HG02970 (cell line): ENCODE data around the gene KCNQ1OT1.
"Not testable (repeated sequence)": the region's sequence is repeated elsewhere in the genome, so short reads cannot be mapped to it uniquely, and the experiment has no call there.

Experiments
- ATAC-seq: cut with Tn5 transposase; IDR thresholded peaks from one replicate; pipeline ENCODE4 v1.9.1; 2021; ENCODE audit warnings: mild to moderate bottlenecking, moderate library complexity, moderate number of reproducible peaks; ENCODE audit not compliant: unreplicated experiment, low FRiP score

The KCNQ1OT1 gene

DNA sequence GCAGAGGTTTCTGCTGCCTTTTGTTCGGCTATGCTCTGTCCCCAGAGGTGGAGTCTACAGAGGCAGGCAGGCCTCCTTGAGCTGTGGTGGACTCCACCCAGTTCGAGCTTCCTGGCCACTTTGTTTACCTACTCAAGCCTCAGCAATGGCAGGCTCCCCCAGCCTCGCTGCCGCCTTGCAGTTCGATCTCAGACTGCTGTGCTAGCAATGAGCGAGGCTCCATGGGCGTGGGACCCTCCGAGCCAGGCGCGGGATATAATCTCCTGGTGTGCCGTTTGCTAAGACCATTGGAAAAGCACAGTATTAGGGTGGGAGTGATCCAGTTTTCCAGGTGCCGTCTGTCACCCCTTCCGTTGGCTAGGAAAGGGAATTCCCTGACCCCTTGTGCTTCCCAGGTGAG is 60.0 kb downstream of the KCNQ1OT1 start:
- not testable (repeated sequence) for ATAC-seq

DNA sequence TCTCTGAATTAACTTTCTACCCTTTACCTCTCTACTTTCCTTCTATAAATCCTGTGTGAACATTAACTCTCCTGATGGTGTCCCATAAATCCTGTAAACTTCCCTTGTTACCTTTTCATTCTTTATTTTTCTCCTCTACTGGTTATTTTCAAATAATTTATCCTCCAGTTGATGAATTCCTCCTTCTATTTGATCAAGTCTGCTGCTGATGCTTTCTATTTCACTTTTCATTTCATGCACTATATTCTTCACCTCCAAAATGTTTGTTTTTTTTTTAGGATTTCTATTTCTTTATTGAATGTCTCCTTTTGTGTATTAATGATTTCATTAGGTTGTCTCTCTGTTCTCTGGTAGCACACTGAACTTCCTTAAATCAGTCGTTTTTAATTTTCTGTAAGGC is 68.6 kb downstream of the KCNQ1OT1 start:
- no peak for ATAC-seq

DNA sequence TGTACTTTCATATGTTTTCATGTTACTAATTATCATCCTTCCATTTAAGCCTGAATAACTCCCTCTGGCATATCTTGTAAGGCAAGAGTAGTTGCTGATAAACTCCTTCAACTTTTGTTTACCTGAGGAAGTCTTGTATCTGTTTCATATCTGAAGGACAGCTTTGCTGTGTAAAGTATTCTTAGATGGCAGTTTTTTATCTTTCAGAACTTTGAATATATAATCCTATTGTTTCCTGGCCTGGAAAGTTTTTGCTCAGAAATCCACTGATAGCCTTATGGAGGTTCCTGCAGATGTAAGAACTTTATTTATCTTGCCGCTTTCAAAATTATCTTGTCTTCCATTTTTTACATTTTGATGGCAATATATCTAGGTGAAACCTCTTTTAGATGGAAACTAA is 69.1 kb downstream of the KCNQ1OT1 start:
- no peak for ATAC-seq

DNA sequence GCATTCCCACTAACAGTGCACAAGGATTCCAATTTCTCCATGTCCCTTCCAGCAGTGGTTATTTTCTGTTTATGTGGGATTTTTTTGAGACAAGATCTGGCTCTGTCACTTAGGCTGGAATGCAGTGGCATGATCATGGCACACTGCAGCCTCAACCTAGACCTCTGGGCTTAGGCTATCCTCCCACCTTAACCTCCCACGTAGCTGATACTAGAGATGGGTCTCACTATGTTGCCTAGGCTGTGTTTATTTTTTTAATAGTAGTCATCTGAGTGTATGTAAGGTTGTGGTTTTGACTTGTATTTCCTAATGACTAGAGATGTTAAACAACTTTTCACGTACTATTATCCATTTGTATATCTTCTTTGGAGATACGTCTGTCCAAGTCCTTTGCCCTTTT is 74.6 kb downstream of the KCNQ1OT1 start:
- ATAC-seq: no peak

DNA sequence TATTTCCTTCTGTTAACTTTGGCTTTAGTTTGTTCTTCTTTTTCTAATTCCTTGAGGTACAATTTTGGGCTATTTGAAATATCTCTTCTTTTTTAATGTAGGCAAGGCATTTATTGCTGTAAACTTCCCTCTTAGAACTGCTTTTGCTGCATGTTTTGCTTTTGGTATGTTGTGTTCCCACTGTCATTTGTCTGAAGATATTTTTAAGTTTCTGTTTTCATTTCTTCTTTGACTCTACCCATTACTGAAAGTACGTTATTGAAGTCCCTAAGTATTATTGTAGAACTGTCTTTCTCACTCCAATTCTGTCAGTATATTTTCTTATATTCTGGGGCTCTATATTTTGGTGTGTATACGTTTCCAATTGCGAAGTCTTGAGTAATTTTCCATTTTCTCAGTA is 77.9 kb downstream of the KCNQ1OT1 start:
- no peak for ATAC-seq

DNA sequence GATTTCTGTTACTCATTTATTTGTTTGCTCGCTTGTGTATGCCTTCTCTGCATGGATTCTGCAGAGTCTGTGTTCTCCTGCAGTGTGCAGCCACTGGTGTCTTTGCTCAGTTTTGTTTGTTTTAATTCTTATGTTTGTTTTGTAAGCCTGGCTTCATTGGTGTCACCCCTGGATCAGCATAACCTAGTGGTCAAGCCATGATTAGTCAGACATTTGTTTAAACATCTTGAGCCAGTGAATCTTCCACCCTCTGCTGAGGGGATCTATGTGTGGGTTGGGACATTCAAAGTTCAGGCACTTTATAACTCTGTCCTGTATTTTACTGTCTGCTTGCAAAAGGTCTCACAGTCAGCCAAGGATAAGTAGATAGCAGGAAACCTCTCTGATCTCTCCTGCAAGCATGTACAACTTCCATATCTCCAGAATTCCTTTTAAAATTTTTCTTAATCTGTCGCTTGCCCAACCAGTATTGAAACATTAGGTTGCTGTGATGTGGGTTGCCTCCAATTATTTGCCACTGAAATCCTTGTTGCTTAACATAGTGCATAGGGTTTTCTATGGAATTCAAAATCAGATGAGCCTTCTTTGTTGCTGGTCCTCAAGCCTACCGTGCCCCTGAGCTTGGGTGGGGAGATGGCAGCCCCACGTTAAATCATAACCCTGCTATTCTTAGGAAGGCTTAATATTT is 86.8 kb downstream of the KCNQ1OT1 start:
- ATAC-seq: no peak

DNA sequence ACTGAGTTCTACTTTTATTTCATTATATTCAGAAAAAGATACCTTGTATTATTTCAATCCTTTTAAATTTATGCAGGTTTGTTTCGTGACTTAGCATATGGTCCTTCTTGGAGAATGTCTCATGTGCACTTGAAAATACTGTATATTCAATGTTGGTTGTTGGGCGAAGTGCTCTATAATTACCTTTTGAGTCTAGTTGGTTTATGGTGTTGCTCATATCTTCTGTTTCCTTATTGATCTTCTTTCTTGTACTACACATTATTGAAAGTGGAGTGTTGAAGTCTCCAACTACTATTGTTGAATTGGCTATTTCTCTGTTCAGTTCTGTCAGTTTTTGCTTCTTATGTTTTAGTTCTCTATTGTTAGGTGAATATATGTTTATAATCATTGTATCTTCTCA is 90.4 kb downstream of the KCNQ1OT1 start:
- no peak for ATAC-seq

DNA sequence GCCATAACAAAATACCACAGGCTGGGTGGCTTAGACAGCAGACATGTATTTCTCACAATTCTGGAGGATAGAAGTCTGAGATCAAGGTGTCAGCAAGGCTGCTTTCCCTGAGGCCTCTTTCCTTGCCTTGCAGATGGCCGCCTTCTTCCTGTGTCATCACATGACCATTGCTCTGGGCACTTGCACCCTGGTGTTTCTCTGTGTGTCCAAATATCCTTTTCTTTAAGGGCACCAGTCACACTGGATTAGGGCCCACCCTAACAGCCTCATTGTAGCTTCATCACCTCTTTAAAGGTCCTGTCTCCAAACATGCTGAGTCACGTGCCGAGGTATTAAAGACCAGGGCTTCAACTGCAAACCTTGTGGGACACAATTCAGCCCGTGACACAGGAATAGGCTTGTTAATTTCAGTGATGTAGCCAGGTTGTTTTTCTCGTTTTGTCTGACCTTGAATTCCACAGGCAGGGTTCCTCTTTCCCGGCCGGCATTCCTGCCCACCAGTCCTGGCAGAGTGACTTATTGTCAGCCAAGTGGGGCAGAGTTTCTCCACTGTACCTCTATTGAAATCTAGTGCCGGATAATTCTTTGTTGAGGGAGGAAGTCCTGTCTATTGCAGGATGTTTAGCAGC is 100.1 kb downstream of the KCNQ1OT1 start:
- ATAC-seq: no peak

DNA sequence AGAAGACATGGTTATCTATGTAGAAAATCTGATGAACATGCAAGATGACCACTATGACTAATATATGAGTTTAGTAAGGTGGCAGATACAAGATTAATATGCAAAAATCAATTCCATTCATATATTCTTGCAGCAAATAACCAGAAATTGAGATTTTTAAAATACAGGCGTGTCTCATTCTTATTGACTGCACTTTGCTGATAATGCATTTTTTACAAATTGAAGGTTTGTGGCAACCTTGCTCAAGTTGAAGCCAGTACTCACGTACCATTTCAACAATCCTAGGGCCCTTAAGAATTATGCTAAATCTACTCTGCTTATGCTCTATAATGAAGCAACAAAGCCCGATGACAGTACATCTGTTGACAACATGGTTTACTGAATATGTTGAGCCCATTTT is 104.6 kb downstream of the KCNQ1OT1 start:
- no peak for ATAC-seq

DNA sequence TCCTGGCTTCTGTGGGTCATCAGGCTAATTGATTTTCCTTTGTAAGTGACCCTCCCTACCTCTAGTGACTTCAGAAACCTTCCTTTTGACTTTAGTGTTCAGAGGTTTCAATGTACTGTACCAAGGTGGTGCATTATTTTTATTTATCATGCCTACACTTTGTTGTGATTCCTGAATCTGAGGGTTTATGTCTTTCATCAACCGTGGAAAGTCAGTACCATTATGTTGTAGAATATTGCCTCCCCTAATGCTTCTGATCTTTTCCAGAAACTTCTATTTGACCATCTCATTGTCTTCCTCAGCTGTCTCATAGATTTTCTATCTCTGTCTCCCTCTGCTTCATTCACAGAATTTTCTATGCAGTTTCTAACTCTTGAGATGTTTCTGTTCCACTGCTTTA is 105.5 kb downstream of the KCNQ1OT1 start:
- ATAC-seq: no peak

DNA sequence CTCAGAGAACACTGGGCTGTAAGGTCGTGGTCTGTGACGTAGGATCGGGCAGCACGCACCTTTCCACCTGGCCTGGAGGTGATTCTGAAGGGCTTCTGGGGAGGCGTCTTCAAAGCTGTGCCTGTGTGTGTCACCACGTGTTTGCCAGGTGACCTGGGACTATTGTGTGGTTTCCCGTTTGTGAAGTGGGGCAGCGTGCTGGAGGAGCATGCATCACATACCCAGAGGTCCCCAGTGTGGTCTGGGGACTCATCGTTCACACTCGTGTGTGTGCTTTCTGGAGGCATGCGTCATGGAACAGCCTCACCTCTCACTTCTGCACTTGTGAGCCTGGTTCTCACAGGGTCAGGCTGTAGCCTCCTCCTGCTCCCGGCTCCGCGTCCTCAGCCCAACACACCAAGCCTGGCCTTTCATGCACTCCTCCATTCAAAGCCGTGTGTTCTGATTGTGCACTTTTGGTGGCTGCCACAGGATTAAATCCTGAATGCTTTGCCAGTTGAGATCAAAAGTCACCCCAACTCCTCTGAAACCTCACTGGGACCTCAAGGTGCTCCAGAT is 106.3 kb downstream of the KCNQ1OT1 start:
- ATAC-seq: no peak

DNA sequence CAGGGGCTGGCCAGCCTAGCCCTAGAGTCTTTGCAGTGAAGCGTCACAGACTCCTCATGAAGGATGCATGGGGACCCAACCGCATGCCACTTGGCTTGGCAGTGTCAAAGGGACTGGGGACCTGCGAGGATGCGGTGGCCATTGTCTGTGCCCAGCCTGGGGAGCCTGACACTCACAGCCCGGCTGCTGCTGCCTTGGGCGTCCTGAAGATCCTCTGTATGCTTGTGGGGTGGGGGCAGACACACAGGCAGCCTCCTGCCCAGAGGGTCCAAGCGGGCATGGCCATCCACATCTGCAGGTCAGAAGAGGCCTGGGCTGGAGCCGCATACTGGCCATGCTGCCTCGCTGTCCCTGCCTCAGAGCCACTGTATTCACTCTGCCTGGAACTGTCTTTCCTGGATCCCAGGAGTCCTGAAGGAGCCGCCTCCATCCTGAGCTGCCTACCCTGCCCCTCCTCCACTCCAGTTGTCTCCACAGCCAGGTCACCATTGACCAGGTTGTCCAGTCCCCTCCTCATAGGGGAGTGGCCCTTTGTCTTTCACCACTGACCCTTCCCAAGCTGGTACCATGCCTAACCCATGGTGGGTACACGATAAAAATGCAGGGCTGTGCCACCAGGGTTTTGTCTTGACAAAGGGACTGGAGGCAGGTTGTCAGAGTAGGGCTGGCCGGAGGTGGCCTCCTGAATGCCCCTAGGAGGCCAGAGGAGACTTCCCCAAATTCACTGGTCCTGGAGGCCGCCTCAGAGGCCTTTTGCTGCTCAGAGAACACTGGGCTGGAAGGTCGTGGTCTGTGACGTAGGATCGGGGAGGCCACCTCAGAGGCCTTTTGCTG is 107.0 kb downstream of the KCNQ1OT1 start:
- no peak for ATAC-seq

DNA sequence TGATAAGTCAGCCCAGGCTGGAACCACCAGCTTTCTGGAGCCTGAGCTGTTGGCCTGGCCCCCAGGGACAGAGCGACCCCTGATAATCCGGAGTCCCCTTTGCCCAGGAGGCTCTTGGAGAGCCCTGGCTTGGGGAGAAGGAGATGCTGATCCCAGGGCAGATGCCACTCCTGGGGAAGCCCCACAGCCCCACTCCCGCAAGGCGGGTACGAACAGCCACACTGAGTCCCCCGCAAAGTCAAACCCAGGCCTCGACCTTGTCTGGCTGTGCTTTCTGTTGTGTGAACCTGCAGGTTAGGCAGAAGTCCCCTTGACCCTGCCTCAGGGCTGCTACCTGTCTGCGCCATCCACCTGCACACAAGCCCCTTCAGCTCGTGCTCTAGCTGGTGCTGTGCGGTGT is 108.0 kb downstream of the KCNQ1OT1 start:
- ATAC-seq: no peak

DNA sequence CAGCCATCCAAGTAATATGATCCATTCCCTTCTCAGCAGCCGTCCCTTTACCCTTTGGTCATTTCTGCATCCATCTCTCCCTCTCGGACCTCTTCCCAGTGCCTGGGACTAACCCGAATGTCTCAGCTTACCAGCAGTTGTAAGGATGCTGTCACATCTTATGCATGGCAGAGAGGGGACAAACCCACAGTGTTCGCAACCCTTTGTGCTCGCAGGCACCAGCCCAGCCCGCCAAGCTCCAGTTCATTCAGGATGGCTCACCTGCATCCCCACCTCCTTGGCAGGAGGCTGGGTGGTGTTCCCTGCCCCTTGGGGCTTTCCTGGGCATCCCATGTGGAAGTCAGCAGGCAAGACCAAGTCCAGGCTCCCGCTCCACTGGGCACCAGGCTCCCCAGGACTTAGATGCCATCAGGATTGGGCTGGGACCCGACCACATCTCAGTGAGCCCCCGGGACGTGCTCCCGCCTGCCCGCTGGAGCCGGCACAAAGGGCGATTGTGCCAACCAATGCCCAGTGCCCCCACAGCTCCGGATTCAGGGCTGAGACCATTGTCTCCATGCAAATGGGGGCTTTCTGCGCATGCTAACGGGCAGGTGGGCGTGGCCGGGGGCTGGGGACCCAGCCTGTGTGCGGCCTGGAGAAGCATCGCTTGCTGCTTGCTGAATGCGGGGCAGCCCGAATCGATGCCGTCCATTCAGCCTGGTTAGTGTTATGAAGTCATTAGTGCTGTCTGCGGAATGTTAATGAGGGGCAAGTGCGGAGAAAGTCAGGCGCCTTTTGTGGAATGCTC is 108.6 kb downstream of the KCNQ1OT1 start:
- no peak for ATAC-seq

DNA sequence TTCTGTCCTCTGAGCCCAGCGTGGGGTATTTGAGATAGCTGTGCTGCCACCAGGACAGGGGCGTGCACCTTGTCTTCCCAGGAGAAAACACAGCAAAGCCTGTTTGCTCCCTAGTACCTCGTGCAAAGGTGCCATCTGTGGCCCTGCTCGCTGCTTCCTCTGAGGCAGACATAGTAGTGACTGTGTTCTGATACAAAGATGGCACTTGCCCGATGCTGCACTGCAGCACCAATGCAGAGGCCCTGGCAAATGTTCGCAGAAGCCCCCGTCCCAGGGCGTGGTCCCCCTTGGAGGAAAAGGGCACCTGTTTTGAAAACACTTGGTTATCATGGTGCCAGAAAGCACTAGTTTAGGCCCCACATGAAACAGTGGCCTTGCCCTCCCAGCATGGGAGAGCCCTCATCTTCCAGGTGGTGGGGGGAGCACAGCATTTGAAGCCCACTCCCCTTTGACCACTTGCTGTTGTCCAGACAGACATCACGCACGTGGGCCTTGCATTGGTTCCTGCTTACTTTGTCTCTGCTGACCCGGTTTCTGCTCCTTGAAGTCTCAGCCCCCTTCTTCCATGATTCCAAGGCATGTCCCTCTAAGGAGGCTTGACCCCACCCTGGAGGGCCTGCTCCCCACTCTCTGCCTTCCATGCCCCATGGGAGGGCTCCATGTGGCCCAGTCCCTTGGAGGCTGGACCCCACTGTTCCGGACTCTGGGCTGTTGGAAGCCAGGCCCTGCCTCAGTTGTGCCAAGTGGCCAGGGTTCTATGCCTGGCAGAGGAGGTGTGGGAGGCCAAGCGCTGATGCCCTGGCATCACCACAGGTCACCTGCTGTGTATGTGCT is 109.4 kb downstream of the KCNQ1OT1 start:
- no peak for ATAC-seq

DNA sequence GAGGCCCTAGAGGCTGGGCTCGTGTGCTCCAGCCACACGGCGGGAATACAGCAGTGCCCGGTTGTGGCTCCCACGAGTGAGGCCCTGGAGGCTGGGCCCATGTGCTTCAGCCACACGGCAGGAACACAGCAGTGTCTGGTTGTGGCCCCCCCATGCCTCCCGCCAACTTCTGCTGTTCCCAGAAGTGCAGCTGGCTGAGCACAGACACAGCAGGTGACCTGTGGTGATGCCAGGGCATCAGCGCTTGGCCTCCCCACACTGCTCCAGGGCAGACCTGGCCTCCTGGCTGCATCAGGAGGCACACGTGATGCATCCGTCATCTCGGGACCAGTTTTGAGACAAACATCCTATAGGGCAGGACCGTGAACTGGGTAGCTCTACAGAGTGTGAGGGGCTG is 110.3 kb downstream of the KCNQ1OT1 start:
- no peak for ATAC-seq

DNA sequence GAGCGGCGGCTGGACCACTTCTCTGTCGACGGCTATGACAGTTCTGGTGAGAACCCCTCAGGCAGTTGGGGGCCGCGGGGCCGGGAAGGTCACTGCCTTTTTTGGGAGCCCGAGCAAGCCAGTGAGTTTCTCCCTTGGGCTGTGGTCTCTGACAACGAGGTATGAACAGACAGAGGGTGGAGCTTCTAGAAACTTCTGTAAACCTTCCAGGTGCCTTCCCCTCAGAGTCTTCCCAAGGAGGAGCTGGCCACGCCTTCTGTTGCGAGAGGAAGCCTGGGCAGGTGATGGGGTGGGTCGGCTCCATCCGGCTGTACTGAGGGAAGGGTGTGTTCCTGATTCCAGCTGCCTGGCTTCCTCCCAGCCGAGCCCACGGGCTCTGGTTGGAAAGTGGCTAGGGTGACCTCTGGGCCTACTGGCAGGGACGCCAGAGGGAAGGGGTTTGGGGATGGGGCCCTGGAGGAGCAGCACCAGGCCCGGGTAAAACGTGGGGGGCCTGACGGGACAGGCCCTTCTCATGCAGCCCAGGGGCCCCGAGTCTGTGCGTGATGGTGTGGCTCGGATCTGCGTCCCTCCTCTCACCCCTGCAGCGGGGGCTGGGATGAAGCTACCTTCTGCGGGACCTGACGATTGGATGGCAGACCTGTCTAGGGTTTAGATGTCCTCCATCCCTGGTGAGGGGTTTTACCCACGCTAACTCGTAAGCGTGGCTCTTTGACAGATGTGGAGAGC is 110.8 kb downstream of the KCNQ1OT1 start:
- no peak for ATAC-seq

DNA sequence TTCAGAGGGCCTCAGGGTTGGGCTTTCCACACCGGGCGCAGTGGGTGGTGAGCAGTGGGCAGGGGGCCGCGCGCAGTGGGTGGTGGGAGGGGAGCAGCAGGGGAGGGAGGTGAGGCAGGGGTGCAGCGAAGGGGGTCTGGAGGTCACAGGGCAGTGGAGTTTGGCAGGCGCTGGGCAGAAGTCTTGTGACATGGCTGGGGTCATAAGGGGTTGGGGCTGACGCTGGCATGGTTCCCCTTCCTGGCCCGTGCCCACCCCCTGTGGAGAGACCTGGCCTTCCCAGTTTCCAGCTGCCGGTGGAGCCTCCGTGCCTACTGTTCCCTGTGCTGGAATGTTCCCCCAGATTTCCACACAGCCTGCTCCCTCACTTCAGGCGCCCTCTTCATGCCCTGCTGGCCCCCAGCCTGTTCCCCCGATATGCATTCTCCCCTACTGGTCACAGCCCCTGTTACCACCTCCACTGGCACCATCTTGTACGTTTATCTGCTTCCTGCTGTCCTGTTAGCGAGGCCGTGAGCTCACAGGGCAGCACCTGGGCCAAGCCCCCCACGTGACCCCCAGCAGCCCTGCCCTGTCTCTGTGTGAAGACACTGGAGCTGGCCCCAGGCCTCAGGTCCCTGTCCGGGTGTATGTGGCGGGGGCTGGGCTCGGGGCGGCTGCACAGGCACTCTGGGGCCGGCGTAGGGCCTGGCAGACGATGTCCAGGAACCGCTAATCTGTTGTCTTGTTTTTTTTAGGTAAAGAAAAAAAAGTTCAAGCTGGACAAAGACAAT is 111.6 kb downstream of the KCNQ1OT1 start:
- no peak for ATAC-seq
